K562 (cell line): ENCODE data around the gene EYA2. TPM values are rescaled to one million over a fixed set of nuclear protein-coding genes. Genes with fewer than 3 reads are reported as not detected.
A peak's percentile ranks its signal among the peaks of the same experiment; 100 is the strongest.

ENCODE experiments used
- ATAC-seq: fragments of 200-7000 bp; cut with Tn5 transposase; 3 replicates; pipeline ENCODE4 v1.9.1; 2020; ENCODE audit warnings: moderate library complexity
- BruUV-seq: library from RNA; stranded (reverse); fragments of 400-500 nt; replicated peaks from 2 replicates; lab custom pipeline; 2021; lab: Mats Ljungman, UMichigan
- CTCF ChIA-PET: fragments of 300-600 bp; formaldehyde crosslinking; extraction: SDS; loops from one replicate; lab custom pipeline; 2021; ENCODE audit warnings: low intra/inter-chr PET ratio; lab: Yijun Ruan, JAX
- POLR2A ChIA-PET: fragments of 300-600, 350-650 bp; sonication (Branson Sonifier 250); formaldehyde crosslinking; extraction: SDS; loops from one replicate; lab custom pipeline; 2021; ENCODE audit warnings: antibody characterized with exemption, inconsistent platforms; lab: Yijun Ruan, JAX
- DNase-seq, 4 experiments: peaks; one replicate each; pipeline versions ENCODE4 v3.0.0 to v3.0.0-alpha.2; 2011 to 2018; ENCODE audit warnings: low spot score in 3 of 4, mixed read lengths in 3 of 4; ENCODE audit errors: extremely low read depth in 1 of 4
- FAIRE-seq: peaks from 2 replicates; lab custom pipeline; 2011; peaks lifted over from hg19 to GRCh38; lab: Jason Lieb, UNC
- H2AFZ ChIP-seq: 2 replicates; pipeline ENCODE4 v1.6.0; 2011; ENCODE audit warnings: low read depth, low read length, control low read depth, inconsistent platforms
- H3K27ac ChIP-seq: fragments of 200-600 bp; 3 replicates; pipeline ENCODE4 v1.8.0; 2011; ENCODE audit warnings: low read depth, mild to moderate bottlenecking, control low read depth, inconsistent platforms, low read length, moderate library complexity, mixed read lengths; ENCODE audit errors: extremely low read depth
- H3K27me3 ChIP-seq, 2 experiments: fragments of 300-600 bp in 1 of 2; 2 replicates in 1 of 2; 3 replicates in 1 of 2; pipeline versions ENCODE4 v1.6.0 to v1.8.0; 2011; ENCODE audit warnings: inconsistent platforms in 2 of 2, low read length in 2 of 2, mild to moderate bottlenecking in 1 of 2, mixed read lengths in 1 of 2, moderate library complexity in 1 of 2; ENCODE audit not compliant: control insufficient read depth in 2 of 2, insufficient read depth in 2 of 2
- H3K36me3 ChIP-seq: fragments of 300-600 bp; 3 replicates; pipeline ENCODE4 v1.8.0; 2011; ENCODE audit warnings: mild to moderate bottlenecking, low read length, inconsistent platforms; ENCODE audit not compliant: control insufficient read depth, insufficient read depth
- H3K4me1 ChIP-seq, 2 experiments: fragments of 200-600 bp in 1 of 2; replicated peaks in 1 of 2; 2 replicates in 1 of 2; 3 replicates in 1 of 2; pipeline versions ENCODE4 v1.5.1 to v1.8.0; 2011; ENCODE audit warnings: inconsistent platforms in 2 of 2, low read length in 2 of 2, mild to moderate bottlenecking in 1 of 2, mixed read lengths in 1 of 2, moderate library complexity in 1 of 2; ENCODE audit not compliant: control insufficient read depth in 2 of 2, insufficient read depth in 2 of 2
- H3K4me2 ChIP-seq: 2 replicates; pipeline ENCODE4 v1.6.1; 2011; ENCODE audit warnings: low read length, control low read depth, inconsistent platforms, mixed read lengths; ENCODE audit not compliant: insufficient read depth
- H3K4me3 ChIP-seq: fragments of 200-600 bp; sonication (generic), shearing (Covaris generic); 2 replicates; pipeline ENCODE4 v1.5.1; 2016; ENCODE audit warnings: control low read depth, inconsistent platforms
- H3K79me2 ChIP-seq: fragments of 200-600 bp; 3 replicates; pipeline ENCODE4 v1.8.0; 2011; ENCODE audit warnings: low read length, inconsistent platforms; ENCODE audit not compliant: control insufficient read depth, insufficient read depth
- H3K9ac ChIP-seq, 2 experiments: 2 replicates each; pipeline versions ENCODE4 v1.6.0 to v1.6.1; 2011; ENCODE audit warnings: low read depth in 2 of 2, low read length in 2 of 2, control low read depth in 1 of 2, inconsistent platforms in 1 of 2, mild to moderate bottlenecking in 1 of 2, mixed read lengths in 1 of 2; ENCODE audit not compliant: insufficient read depth in 1 of 2
- H3K9me1 ChIP-seq: one replicate; pipeline ENCODE4 v1.6.0; 2011; ENCODE audit warnings: inconsistent platforms, mild to moderate bottlenecking, low read length, moderate library complexity; ENCODE audit not compliant: control insufficient read depth, insufficient read depth
- H3K9me3 ChIP-seq: replicated peaks from 2 replicates; pipeline ENCODE4 v1.5.1; 2011; ENCODE audit warnings: low read depth, low read length, inconsistent platforms; ENCODE audit not compliant: control insufficient read depth, insufficient read depth
- H4K20me1 ChIP-seq: replicated peaks from 2 replicates; pipeline ENCODE4 v1.6.1; 2011; ENCODE audit warnings: low read length, inconsistent platforms, mixed read lengths; ENCODE audit not compliant: control insufficient read depth, insufficient read depth
- E2F3 ChIP-seq: fragments of 250-450 bp; sonication (Bioruptor Pico); IDR thresholded peaks from 2 replicates; pipeline ENCODE4 v1.4.0; 2020; ENCODE audit warnings: mild to moderate bottlenecking
- HNRNPUL1 ChIP-seq: fragments of 200-400 bp; formaldehyde crosslinking; IDR thresholded peaks from 2 replicates; pipeline ENCODE4 v1.6.1; 2017; ENCODE audit warnings: low read length
- NFE2 ChIP-seq: IDR thresholded peaks from 2 replicates; pipeline ENCODE4 v1.6.1; 2014; ENCODE audit warnings: antibody characterized with exemption, low read depth
- TAF15 ChIP-seq: fragments of 200-400 bp; formaldehyde crosslinking; IDR thresholded peaks from 2 replicates; pipeline ENCODE4 v1.6.1; 2017; ENCODE audit warnings: mild to moderate bottlenecking, low read depth, low read length, moderate library complexity
- WGBS: fragments of 100-300 bp; shearing (Covaris generic); methylation state at CpG from one replicate; pipeline ENCODE4 v1.1.6; 2016; ENCODE audit warnings: low coverage, mixed read lengths; ENCODE audit not compliant: insufficient coverage; ENCODE audit errors: missing lambda C conversion rate; 5-methylcytosine and 5-hydroxymethylcytosine counted together
- in situ Hi-C: fragments of 300-500 bp; cut with MboI; formaldehyde crosslinking; loops from 4 replicates; pipeline ENCODE4 v1.15.0; 2018; ENCODE audit warnings: inconsistent platforms, mixed read lengths
- intact Hi-C: fragments of 100-400 bp; cut with micrococcal nuclease; formaldehyde crosslinking; loops from 2 replicates; pipeline ENCODE4 v1.14.2; 2022
- polyA plus RNA-seq, 8 experiments: library from polyadenylated mRNA; depleted of rRNA in 4 of 8; stranded (reverse) in 5 of 8; unstranded in 3 of 8; fragments of >200 nt; fragmentation: Nextera tagmentation in 2 of 8; fragmentation: Illumina TruSeq in 1 of 8; extraction: Ambion mirVana in 2 of 8; extraction: Trizol in 1 of 8; gene quantifications; 2 replicates each; pipeline versions ENCODE4 v1.2.1 to v1.2.3, GENCODE V29; 2011 to 2014; ENCODE audit warnings: inconsistent platforms in 1 of 8, missing spikeins in 1 of 8
- total RNA-seq, 7 experiments: library from RNA; depleted of rRNA in 6 of 7; stranded (reverse); fragments of >200 nt in 6 of 7; fragmentation: Illumina TruSeq in 2 of 7; extraction: Trizol in 2 of 7; gene quantifications; 2 replicates each; pipeline versions ENCODE4 v1.2.1 to v1.2.3, GENCODE V29; 2011 to 2021; ENCODE audit warnings: low replicate concordance in 1 of 7
- TF ChIP-seq, protein P1 (sequence below): fragments of 450-650 bp; IDR thresholded peaks from 2 replicates; pipeline ENCODE4 v1.6.1; 2014; ENCODE audit warnings: low read depth, mild to moderate bottlenecking, moderate library complexity, borderline replicate concordance
- TF ChIP-seq, protein P2 (sequence below): fragments of 250-450 bp; sonication (Bioruptor Pico); IDR thresholded peaks from 2 replicates; pipeline ENCODE4 v1.9.0; 2021; ENCODE audit warnings: mild to moderate bottlenecking, inconsistent platforms
- TF ChIP-seq, protein P3 (sequence below), 2 experiments: fragments of 250-450 bp in 1 of 2; fragments of 450-650 bp in 1 of 2; sonication (Bioruptor Pico) in 1 of 2; IDR thresholded peaks; 2 replicates each; pipeline versions ENCODE4 v1.6.1 to v1.8.0; 2016 to 2021; ENCODE audit warnings: mild to moderate bottlenecking in 2 of 2, moderate library complexity in 2 of 2, missing compliant biosample characterization in 1 of 2, missing genetic modification characterization in 1 of 2
- TF ChIP-seq, protein P4 (sequence below): sonication (generic); formaldehyde crosslinking; IDR thresholded peaks from 2 replicates; pipeline ENCODE4 v1.8.0; 2023; ENCODE audit warnings: mild to moderate bottlenecking, missing genetic modification reagents
- TF ChIP-seq, protein P5 (sequence below): fragments of 450-650 bp; IDR thresholded peaks from 2 replicates; pipeline ENCODE4 v1.6.1; 2016; ENCODE audit warnings: mild to moderate bottlenecking

EYA2 gene
- total and polyA plus RNA-seq, 9 of the 15 experiments (the other 6 are each of a cell fraction or from before 2014, with no cell fraction given) = 0.03 TPM; not detected in 8

DNA sequence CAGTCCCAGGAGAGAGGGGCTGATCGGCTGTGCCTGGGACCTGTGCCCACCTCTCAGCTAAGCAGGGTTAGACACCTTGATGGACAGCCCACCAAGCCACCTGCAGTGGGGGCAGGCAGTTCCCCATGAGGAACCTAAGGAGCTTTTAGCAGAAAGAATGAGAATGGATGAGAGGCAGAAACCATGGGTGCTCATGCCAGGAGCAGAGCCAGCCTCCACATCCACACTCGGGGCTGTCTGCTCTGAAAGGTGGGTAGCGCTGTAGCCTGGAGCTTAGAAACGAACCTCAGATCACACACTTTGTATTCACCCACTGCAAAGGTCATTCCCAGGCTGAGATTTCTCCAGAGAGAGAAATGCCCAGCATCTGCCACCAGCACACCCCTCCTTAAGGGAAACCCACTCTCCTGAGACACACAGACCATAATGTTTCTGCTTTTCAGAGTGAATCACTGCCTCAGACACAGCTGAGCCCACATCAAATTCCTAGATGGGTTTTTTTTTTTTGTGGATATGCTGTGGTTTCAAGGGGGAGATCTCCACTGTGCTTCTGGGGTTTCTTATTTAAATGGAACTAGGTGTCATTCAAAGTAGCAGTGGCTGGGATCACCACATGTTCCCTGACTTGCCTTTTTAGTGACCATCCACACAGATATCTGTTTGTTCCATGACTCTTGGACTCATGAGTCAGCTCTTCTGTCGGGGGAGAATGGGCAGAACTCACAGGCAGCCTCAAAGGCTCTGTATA is 218.9 kb downstream of the EYA2 start:
- BruUV-seq = no TSS peak
- H3K9me3 ChIP-seq = no peaks in the 10 kb centered on the region; the same call in 1 of the 2 replicates
- H3K9me1 ChIP-seq = no peaks in the 10 kb centered on the region
- no peak for ATAC-seq
- H4K20me1 ChIP-seq = no peaks in the 10 kb centered on the region; the same call in 1 of the 2 replicates
- in situ Hi-C loops = no loop called here
- FAIRE-seq = no peak
- peak in 1 of 4 experiments; percentile 8 for DNase-seq
- H3K27me3 ChIP-seq = peaks cover 8 to 29% of the 10 kb centered on the region in 2 experiments; a peak in 3 of 5 replicates
- POLR2A ChIA-PET = interaction anchor here (0.6 kb wide), 1 partner anchor 132 kb away, joined by 3 read pairs; no protein-coding TSS in a partner anchor
- H3K4me1 ChIP-seq = no peaks in the 10 kb centered on the region
- no peaks in the 10 kb centered on the region for H3K79me2 ChIP-seq
- 0% methylated on average over 5 of the region's 5 CpGs for WGBS
- no peak overlapping the region for H3K4me2 ChIP-seq
- H3K9ac ChIP-seq = no peak overlapping the region
- intact Hi-C loops = no loop called here
- no peaks in the 10 kb centered on the region for H3K36me3 ChIP-seq
- no peak overlapping the region for H3K4me3 ChIP-seq
- H3K27ac ChIP-seq = no peak overlapping the region
- CTCF ChIA-PET = no interaction called here
- no peak overlapping the region for H2AFZ ChIP-seq
- TF ChIP-seq E2F3 (CRISPR knock-in tag) = no peak
- no peak for TF ChIP-seq HNRNPUL1
- TF ChIP-seq, protein P1, sequence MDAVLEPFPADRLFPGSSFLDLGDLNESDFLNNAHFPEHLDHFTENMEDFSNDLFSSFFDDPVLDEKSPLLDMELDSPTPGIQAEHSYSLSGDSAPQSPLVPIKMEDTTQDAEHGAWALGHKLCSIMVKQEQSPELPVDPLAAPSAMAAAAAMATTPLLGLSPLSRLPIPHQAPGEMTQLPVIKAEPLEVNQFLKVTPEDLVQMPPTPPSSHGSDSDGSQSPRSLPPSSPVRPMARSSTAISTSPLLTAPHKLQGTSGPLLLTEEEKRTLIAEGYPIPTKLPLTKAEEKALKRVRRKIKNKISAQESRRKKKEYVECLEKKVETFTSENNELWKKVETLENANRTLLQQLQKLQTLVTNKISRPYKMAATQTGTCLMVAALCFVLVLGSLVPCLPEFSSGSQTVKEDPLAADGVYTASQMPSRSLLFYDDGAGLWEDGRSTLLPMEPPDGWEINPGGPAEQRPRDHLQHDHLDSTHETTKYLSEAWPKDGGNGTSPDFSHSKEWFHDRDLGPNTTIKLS = no peak
- 0 out of 2 replicates have a peak, but pooled peaks have one; percentile 14 for TF ChIP-seq NFE2
- TF ChIP-seq, protein P2, sequence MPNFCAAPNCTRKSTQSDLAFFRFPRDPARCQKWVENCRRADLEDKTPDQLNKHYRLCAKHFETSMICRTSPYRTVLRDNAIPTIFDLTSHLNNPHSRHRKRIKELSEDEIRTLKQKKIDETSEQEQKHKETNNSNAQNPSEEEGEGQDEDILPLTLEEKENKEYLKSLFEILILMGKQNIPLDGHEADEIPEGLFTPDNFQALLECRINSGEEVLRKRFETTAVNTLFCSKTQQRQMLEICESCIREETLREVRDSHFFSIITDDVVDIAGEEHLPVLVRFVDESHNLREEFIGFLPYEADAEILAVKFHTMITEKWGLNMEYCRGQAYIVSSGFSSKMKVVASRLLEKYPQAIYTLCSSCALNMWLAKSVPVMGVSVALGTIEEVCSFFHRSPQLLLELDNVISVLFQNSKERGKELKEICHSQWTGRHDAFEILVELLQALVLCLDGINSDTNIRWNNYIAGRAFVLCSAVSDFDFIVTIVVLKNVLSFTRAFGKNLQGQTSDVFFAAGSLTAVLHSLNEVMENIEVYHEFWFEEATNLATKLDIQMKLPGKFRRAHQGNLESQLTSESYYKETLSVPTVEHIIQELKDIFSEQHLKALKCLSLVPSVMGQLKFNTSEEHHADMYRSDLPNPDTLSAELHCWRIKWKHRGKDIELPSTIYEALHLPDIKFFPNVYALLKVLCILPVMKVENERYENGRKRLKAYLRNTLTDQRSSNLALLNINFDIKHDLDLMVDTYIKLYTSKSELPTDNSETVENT (CRISPR knock-in tag) = no peak
- TF ChIP-seq, protein P3, sequence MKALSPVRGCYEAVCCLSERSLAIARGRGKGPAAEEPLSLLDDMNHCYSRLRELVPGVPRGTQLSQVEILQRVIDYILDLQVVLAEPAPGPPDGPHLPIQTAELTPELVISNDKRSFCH (CRISPR knock-in tag; IDR thresholded peaks at IDR 0.05) = no peak
- TF ChIP-seq, protein P3 (tag; IDR thresholded peaks at IDR 0.05) = no peak
- TF ChIP-seq, protein P4, sequence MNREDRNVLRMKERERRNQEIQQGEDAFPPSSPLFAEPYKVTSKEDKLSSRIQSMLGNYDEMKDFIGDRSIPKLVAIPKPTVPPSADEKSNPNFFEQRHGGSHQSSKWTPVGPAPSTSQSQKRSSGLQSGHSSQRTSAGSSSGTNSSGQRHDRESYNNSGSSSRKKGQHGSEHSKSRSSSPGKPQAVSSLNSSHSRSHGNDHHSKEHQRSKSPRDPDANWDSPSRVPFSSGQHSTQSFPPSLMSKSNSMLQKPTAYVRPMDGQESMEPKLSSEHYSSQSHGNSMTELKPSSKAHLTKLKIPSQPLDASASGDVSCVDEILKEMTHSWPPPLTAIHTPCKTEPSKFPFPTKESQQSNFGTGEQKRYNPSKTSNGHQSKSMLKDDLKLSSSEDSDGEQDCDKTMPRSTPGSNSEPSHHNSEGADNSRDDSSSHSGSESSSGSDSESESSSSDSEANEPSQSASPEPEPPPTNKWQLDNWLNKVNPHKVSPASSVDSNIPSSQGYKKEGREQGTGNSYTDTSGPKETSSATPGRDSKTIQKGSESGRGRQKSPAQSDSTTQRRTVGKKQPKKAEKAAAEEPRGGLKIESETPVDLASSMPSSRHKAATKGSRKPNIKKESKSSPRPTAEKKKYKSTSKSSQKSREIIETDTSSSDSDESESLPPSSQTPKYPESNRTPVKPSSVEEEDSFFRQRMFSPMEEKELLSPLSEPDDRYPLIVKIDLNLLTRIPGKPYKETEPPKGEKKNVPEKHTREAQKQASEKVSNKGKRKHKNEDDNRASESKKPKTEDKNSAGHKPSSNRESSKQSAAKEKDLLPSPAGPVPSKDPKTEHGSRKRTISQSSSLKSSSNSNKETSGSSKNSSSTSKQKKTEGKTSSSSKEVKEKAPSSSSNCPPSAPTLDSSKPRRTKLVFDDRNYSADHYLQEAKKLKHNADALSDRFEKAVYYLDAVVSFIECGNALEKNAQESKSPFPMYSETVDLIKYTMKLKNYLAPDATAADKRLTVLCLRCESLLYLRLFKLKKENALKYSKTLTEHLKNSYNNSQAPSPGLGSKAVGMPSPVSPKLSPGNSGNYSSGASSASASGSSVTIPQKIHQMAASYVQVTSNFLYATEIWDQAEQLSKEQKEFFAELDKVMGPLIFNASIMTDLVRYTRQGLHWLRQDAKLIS (CRISPR knock-in tag) = no peak
- no peak for TF ChIP-seq TAF15
- TF ChIP-seq, protein P5, sequence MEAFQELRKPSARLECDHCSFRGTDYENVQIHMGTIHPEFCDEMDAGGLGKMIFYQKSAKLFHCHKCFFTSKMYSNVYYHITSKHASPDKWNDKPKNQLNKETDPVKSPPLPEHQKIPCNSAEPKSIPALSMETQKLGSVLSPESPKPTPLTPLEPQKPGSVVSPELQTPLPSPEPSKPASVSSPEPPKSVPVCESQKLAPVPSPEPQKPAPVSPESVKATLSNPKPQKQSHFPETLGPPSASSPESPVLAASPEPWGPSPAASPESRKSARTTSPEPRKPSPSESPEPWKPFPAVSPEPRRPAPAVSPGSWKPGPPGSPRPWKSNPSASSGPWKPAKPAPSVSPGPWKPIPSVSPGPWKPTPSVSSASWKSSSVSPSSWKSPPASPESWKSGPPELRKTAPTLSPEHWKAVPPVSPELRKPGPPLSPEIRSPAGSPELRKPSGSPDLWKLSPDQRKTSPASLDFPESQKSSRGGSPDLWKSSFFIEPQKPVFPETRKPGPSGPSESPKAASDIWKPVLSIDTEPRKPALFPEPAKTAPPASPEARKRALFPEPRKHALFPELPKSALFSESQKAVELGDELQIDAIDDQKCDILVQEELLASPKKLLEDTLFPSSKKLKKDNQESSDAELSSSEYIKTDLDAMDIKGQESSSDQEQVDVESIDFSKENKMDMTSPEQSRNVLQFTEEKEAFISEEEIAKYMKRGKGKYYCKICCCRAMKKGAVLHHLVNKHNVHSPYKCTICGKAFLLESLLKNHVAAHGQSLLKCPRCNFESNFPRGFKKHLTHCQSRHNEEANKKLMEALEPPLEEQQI = no peak
